B cell (primary cell): ENCODE measurements around the gene ATP5MC2. TPM values are rescaled to one million over a fixed set of nuclear protein-coding genes. Genes with fewer than 3 reads are reported as not detected.

Experiments used
- ATAC-seq: fragments of 200-7000 bp; cut with Tn5 transposase; one replicate; pipeline ENCODE4 v1.10.0; 2021; ENCODE audit warnings: low read depth, mild to moderate bottlenecking, moderate number of reproducible peaks, moderate library complexity
- CTCF ChIA-PET: fragments of 350-600 bp; sonication (Branson Sonifier 250); formaldehyde crosslinking; loops from one replicate; lab custom pipeline; 2021; ENCODE audit warnings: antibody characterized with exemption, inconsistent platforms; lab: Charles Lee
- POLR2A ChIA-PET: fragments of 350-600 bp; sonication (Branson Sonifier 250); formaldehyde crosslinking; loops from one replicate; lab custom pipeline; 2021; ENCODE audit warnings: antibody characterized with exemption; lab: Charles Lee
- DNase-seq: peaks from one replicate; pipeline ENCODE4 v3.0.0; 2013
- H2AFZ ChIP-seq: 2 replicates; pipeline ENCODE4 v1.6.1; 2012; ENCODE audit warnings: mild to moderate bottlenecking, low read depth, low read length; ENCODE audit not compliant: insufficient read depth, poor library complexity, severe bottlenecking
- H3K27ac ChIP-seq, 2 donors: 1 replicate in 1 of 2; 2 replicates in 1 of 2; pipeline ENCODE4 v1.5.1; 2012 to 2013; ENCODE audit warnings: low read length in 2 of 2, mild to moderate bottlenecking in 2 of 2, moderate library complexity in 1 of 2
- H3K27me3 ChIP-seq, 4 experiments: fragments of 200-600 bp in 1 of 4; sonication (generic) in 1 of 4; replicated peaks in 1 of 4; 1 replicate in 2 of 4; 2 replicates in 2 of 4; pipeline versions ENCODE4 v1.6.1 to v1.7.0; 2013 to 2016; ENCODE audit warnings: low read length in 3 of 4, mild to moderate bottlenecking in 2 of 4, mixed read lengths in 1 of 4, moderate library complexity in 1 of 4; ENCODE audit not compliant: insufficient read depth in 4 of 4, control insufficient read depth in 3 of 4; ENCODE audit errors: control extremely low read depth in 1 of 4
- H3K36me3 ChIP-seq, 2 experiments: replicated peaks in 1 of 2; 1 replicate in 1 of 2; 2 replicates in 1 of 2; pipeline versions ENCODE4 v1.6.1 to v1.7.1; 2013; ENCODE audit warnings: low read length in 1 of 2; ENCODE audit not compliant: insufficient read depth in 2 of 2, control insufficient read depth in 1 of 2; ENCODE audit errors: control extremely low read depth in 1 of 2, extremely low read depth in 1 of 2
- H3K4me1 ChIP-seq, 2 donors: fragments of 200-600 bp in 1 of 2; sonication (generic) in 1 of 2; 1 replicate in 1 of 2; 2 replicates in 1 of 2; pipeline versions ENCODE4 v1.5.1 to v1.6.1; 2013 to 2017; ENCODE audit warnings: low read length in 2 of 2; ENCODE audit not compliant: control insufficient read depth in 2 of 2, insufficient read depth in 2 of 2
- H3K4me2 ChIP-seq: replicated peaks from 2 replicates; pipeline ENCODE3; 2012; ENCODE audit warnings: mild to moderate bottlenecking, low read depth, low read length; ENCODE audit not compliant: poor library complexity, severe bottlenecking
- H3K4me3 ChIP-seq, 5 experiments: fragments of 200-600 bp in 1 of 5; sonication (generic) in 1 of 5; 1 replicate in 3 of 5; 2 replicates in 2 of 5; pipeline versions ENCODE4 v1.5.1 to v1.7.0; 2011 to 2016; ENCODE audit warnings: low read length in 4 of 5, mild to moderate bottlenecking in 4 of 5, low read depth in 2 of 5, control low read depth in 1 of 5, moderate library complexity in 1 of 5; ENCODE audit not compliant: insufficient read depth in 1 of 5; ENCODE audit errors: control extremely low read depth in 1 of 5, extremely low read depth in 1 of 5
- H3K79me2 ChIP-seq: fragments of 200-600 bp; sonication (generic); one replicate; pipeline ENCODE4 v1.6.0; 2016; ENCODE audit warnings: low read length; ENCODE audit not compliant: control insufficient read depth, insufficient read depth
- H3K9ac ChIP-seq: fragments of 200-600 bp; sonication (generic); 2 replicates; pipeline ENCODE4 v1.6.1; 2017; ENCODE audit warnings: mild to moderate bottlenecking, low read length, moderate library complexity
- H3K9me3 ChIP-seq, 3 donors: one replicate each; pipeline versions ENCODE4 v1.6.1 to v1.7.1; 2013; ENCODE audit warnings: low read length in 2 of 3; ENCODE audit not compliant: control insufficient read depth in 2 of 3, insufficient read depth in 1 of 3; ENCODE audit errors: control extremely low read depth in 1 of 3
- H4K20me1 ChIP-seq: 2 replicates; pipeline ENCODE4 v1.6.0; 2012; ENCODE audit warnings: mild to moderate bottlenecking, low read length; ENCODE audit not compliant: insufficient read depth, control insufficient read depth, poor library complexity, severe bottlenecking
- H3K27ac Mint-ChIP-seq: one replicate; pipeline ENCODE4 v1.8.0; 2021; ENCODE audit warnings: mixed read lengths
- H3K27me3 Mint-ChIP-seq: one replicate; pipeline ENCODE4 v1.8.0; 2021; ENCODE audit warnings: mixed read lengths
- H3K4me1 Mint-ChIP-seq: one replicate; pipeline ENCODE4 v1.8.0; 2021; ENCODE audit warnings: mixed read lengths
- H3K4me3 Mint-ChIP-seq: one replicate; pipeline ENCODE4 v1.8.0; 2021; ENCODE audit warnings: mixed read lengths
- H3K9me3 Mint-ChIP-seq: one replicate; pipeline ENCODE4 v1.8.0; 2022; ENCODE audit warnings: mixed read lengths; ENCODE audit not compliant: insufficient read depth
- EZH2 ChIP-seq: IDR thresholded peaks from 2 replicates; pipeline ENCODE4 v1.6.1; 2012; ENCODE audit warnings: borderline replicate concordance, low read depth, mild to moderate bottlenecking, moderate library complexity, low read length; ENCODE audit not compliant: insufficient read depth, poor library complexity, severe bottlenecking
- WGBS: methylation state at CpG from one replicate; pipeline ENCODE4 v1.1.5; 2013; ENCODE audit warnings: missing lambda C conversion rate; ENCODE audit not compliant: insufficient coverage; 5-methylcytosine and 5-hydroxymethylcytosine counted together
- intact Hi-C: fragments of 100-400 bp; cut with micrococcal nuclease; formaldehyde crosslinking; loops from one replicate; pipeline ENCODE4 v1.10.0; 2022
- polyA plus RNA-seq: library from polyadenylated mRNA; depleted of rRNA; stranded (reverse); fragments of >200 nt; gene quantifications from 2 replicates; pipeline ENCODE4 v1.2.3, GENCODE V29; 2012
- total RNA-seq, 2 donors: library from RNA; stranded (reverse); fragments of 120-200 nt in 1 of 2; gene quantifications; 1 replicate in 1 of 2; 2 replicates in 1 of 2; pipeline versions ENCODE4 v1.2.3 to v1.2.4, GENCODE V29; 2013 to 2022
- TF ChIP-seq, protein P1 (sequence below): fragments of 200-600 bp; IDR thresholded peaks from one replicate; pipeline ENCODE4 v1.8.0; 2022; ENCODE audit warnings: antibody characterized with exemption, mild to moderate bottlenecking

Gene ATP5MC2
- total and polyA plus RNA-seq, 2 donors (not counting 1 experiment from before 2014, with no cell fraction given), result 212 to 435 TPM

- WGBS, result 94% methylated on average over 8 of the region's 9 CpGs
- POLR2A ChIA-PET, result interaction anchor here (0.6 kb wide), 1 partner anchor 470 kb away, joined by 3 read pairs; no protein-coding TSS in a partner anchor
- H3K36me3 ChIP-seq, result peaks cover 0 to 41% of the 10 kb centered on the region in 2 experiments
These were observed 37.6 kb upstream of the ATP5MC2 start for GRCh38 chr12:53713516-53713915.

GRCh38 chr12:53712059-53712643, 36.3 kb upstream of the ATP5MC2 start:
- CTCF ChIA-PET, result no interaction called here
- H4K20me1 ChIP-seq, result no peaks in the 10 kb centered on the region
- no peak for TF ChIP-seq EZH2
- TF ChIP-seq, protein P1, sequence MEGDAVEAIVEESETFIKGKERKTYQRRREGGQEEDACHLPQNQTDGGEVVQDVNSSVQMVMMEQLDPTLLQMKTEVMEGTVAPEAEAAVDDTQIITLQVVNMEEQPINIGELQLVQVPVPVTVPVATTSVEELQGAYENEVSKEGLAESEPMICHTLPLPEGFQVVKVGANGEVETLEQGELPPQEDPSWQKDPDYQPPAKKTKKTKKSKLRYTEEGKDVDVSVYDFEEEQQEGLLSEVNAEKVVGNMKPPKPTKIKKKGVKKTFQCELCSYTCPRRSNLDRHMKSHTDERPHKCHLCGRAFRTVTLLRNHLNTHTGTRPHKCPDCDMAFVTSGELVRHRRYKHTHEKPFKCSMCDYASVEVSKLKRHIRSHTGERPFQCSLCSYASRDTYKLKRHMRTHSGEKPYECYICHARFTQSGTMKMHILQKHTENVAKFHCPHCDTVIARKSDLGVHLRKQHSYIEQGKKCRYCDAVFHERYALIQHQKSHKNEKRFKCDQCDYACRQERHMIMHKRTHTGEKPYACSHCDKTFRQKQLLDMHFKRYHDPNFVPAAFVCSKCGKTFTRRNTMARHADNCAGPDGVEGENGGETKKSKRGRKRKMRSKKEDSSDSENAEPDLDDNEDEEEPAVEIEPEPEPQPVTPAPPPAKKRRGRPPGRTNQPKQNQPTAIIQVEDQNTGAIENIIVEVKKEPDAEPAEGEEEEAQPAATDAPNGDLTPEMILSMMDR, result no peak
- POLR2A ChIA-PET, result no interaction called here
- 95% methylated on average over 3 of the region's 8 CpGs for WGBS
- H3K4me2 ChIP-seq, result no peak overlapping the region
- peaks cover 0 to 5% of the 10 kb centered on the region in 2 donors for H3K4me1 ChIP-seq
- no peak overlapping the region for H3K4me3 ChIP-seq
- H3K9me3 Mint-ChIP-seq, result no peaks in the 10 kb centered on the region
- peaks cover 5% of the 10 kb centered on the region for H3K27me3 Mint-ChIP-seq
- intact Hi-C loops, result no loop called here
- DNase-seq (no peak), ATAC-seq (no peak)
- H3K27ac Mint-ChIP-seq, result no peak overlapping the region
- H3K27me3 ChIP-seq, result peaks cover 0 to 7% (median 0%) of the 10 kb centered on the region in 4 experiments
- no peak overlapping the region for H3K4me3 Mint-ChIP-seq
- no peak overlapping the region for H3K9ac ChIP-seq
- H3K27ac ChIP-seq, result no peak overlapping the region
- peaks cover 0 to 41% of the 10 kb centered on the region in 2 experiments for H3K36me3 ChIP-seq
- H2AFZ ChIP-seq, result no peak overlapping the region
- H3K79me2 ChIP-seq, result no peaks in the 10 kb centered on the region
- H3K4me1 Mint-ChIP-seq, result peaks cover 3% of the 10 kb centered on the region
- no peaks in the 10 kb centered on the region for H3K9me3 ChIP-seq

More at GRCh38 chr12:53713516-53713915, 37.6 kb upstream of the ATP5MC2 start:
- Histone ChIP-seq H3K9me3 (no peaks in the 10 kb centered on the region), H3K4me2 (no peak overlapping the region), H3K4me1 (peaks cover 0 to 5% of the 10 kb centered on the region in 2 donors), H3K9ac (no peak overlapping the region), H3K27me3 (no peaks in the 10 kb centered on the region), H2AFZ (no peak overlapping the region), H4K20me1 (no peaks in the 10 kb centered on the region), H3K27ac (no peak overlapping the region), H3K4me3 (no peak overlapping the region), H3K79me2 (no peaks in the 10 kb centered on the region)
- Mint-ChIP-seq H3K9me3 (no peaks in the 10 kb centered on the region), H3K27me3 (no peaks in the 10 kb centered on the region), H3K4me3 (no peak overlapping the region), H3K27ac (no peak overlapping the region), H3K4me1 (peaks cover 3% of the 10 kb centered on the region)
- no peak for TF ChIP-seq EZH2
- TF ChIP-seq, protein P1, result no peak
- intact Hi-C loops, result no loop called here
- ATAC-seq (no peak), DNase-seq (no peak)
- CTCF ChIA-PET, result interaction anchor here (1.4 to 1.8 kb wide), 2 partner anchors 31 to 33 kb away, joined by 8 read pairs; no protein-coding TSS in a partner anchor
